ENCODE results near the gene CEACAM6.

DNA sequence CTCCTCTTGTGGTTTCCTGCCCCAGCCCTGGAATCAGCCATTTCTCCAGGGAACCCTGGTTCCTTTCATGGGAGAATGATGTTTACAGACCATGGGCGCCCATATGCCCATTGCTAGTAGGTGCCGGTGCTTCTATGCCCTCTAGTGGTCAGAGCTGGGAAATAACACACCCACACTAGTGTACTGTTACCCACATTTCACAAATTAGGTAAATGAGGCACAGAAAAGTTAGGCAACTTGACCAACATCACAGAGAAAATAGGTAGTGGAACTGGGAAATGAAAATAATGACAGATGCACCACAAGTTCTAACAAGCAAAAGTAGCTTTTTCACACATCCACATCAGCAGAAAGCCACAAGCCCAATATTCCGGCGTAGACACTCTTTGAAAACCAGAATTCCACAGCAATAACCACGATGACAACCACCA, 39.7 kb downstream of the CEACAM6 start:
- TF ChIP-seq, protein P1, sequence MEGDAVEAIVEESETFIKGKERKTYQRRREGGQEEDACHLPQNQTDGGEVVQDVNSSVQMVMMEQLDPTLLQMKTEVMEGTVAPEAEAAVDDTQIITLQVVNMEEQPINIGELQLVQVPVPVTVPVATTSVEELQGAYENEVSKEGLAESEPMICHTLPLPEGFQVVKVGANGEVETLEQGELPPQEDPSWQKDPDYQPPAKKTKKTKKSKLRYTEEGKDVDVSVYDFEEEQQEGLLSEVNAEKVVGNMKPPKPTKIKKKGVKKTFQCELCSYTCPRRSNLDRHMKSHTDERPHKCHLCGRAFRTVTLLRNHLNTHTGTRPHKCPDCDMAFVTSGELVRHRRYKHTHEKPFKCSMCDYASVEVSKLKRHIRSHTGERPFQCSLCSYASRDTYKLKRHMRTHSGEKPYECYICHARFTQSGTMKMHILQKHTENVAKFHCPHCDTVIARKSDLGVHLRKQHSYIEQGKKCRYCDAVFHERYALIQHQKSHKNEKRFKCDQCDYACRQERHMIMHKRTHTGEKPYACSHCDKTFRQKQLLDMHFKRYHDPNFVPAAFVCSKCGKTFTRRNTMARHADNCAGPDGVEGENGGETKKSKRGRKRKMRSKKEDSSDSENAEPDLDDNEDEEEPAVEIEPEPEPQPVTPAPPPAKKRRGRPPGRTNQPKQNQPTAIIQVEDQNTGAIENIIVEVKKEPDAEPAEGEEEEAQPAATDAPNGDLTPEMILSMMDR (IDR thresholded peaks at IDR 0.05), result peak; percentile 61 to 83 (median 74)
- TF ChIP-seq POLR2A (IDR thresholded peaks at IDR 0.05), result no peak
